ENCODE data around the gene HDGF. TPM values are rescaled to one million over a fixed set of nuclear protein-coding genes. Genes with fewer than 3 reads are reported as not detected.

HDGF gene
- total and polyA plus RNA-seq, 4 donors, result 41.7 to 148 (median 119) TPM

GRCh38 chr1:156721131-156721530, 30.3 kb downstream of the HDGF start:
- H3K4me3 ChIP-seq (ENCODE audit: low read depth in 1 of 3, low read length in 3 of 3), result no peak overlapping the region
- H3K27me3 ChIP-seq (ENCODE audit: control insufficient read depth in 4 of 4, insufficient read depth in 4 of 4, low read length in 3 of 4), result no peaks in the 10 kb centered on the region
- no peak overlapping the region for H3K27ac ChIP-seq (ENCODE audit: low read depth in 1 of 2, low read length in 2 of 2)
- H3K36me3 ChIP-seq (ENCODE audit: control insufficient read depth in 4 of 4, insufficient read depth in 3 of 4, low read depth in 1 of 4, low read length in 3 of 4), result peaks cover 5 to 33% (median 25%) of the 10 kb centered on the region in 4 donors
- no peak for DNase-seq (ENCODE audit: low spot score)
- H3K9me3 ChIP-seq (ENCODE audit: control insufficient read depth in 4 of 4, low read length in 3 of 4), result no peaks in the 10 kb centered on the region
- H3K9ac ChIP-seq (ENCODE audit: low read depth in 1 of 2, low read length in 2 of 2), result no peak overlapping the region
- no peak for TF ChIP-seq NR2F2 (IDR thresholded peaks at IDR 0.05)
- TF ChIP-seq GABPA (IDR thresholded peaks at IDR 0.05 in 1 of 2, conservative IDR thresholded peaks at IDR 0.05 in 1 of 2), result no peak
- TF ChIP-seq RAD21 (IDR thresholded peaks at IDR 0.05), result no peak
- TF ChIP-seq CTCF (IDR thresholded peaks at IDR 0.05; ENCODE audit: low read depth, low read length, missing input control), result no peak
- no peak for TF ChIP-seq MAX (IDR thresholded peaks at IDR 0.05)
- TF ChIP-seq SP1 (IDR thresholded peaks at IDR 0.05), result no peak
- TF ChIP-seq FOXA2 (IDR thresholded peaks at IDR 0.05), result no peak
- no peak for TF ChIP-seq REST (IDR thresholded peaks at IDR 0.05)
- TF ChIP-seq ZBTB33 (IDR thresholded peaks at IDR 0.05), result no peak
- peaks cover 0 to 15% (median 11%) of the 10 kb centered on the region in 4 donors for H3K4me1 ChIP-seq (ENCODE audit: control insufficient read depth in 4 of 4, insufficient read depth in 4 of 4, low read length in 3 of 4)
- WGBS, result 94% methylated on average over 2 of the region's 2 CpGs

- no peak for TF ChIP-seq MAX (IDR thresholded peaks at IDR 0.05)
- TF ChIP-seq GABPA (IDR thresholded peaks at IDR 0.05 in 1 of 2, conservative IDR thresholded peaks at IDR 0.05 in 1 of 2), result no peak
- no peak for TF ChIP-seq EGR1 (IDR thresholded peaks at IDR 0.05; ENCODE audit: low read depth in 2 of 2)
- no peak for TF ChIP-seq SP1 (IDR thresholded peaks at IDR 0.05)
- TF ChIP-seq HNF4G (IDR thresholded peaks at IDR 0.05), result no peak
- 93% methylated on average over 4 of the region's 4 CpGs for WGBS
- DNase-seq (ENCODE audit: low spot score), result no peak
- Histone ChIP-seq H3K27ac (ENCODE audit: low read depth in 1 of 2, low read length in 2 of 2) (no peak overlapping the region), H3K4me3 (ENCODE audit: low read depth in 1 of 3, low read length in 3 of 3) (no peak overlapping the region), H3K27me3 (ENCODE audit: control insufficient read depth in 4 of 4, insufficient read depth in 4 of 4, low read length in 3 of 4) (no peaks in the 10 kb centered on the region), H3K4me1 (ENCODE audit: control insufficient read depth in 4 of 4, insufficient read depth in 4 of 4, low read length in 3 of 4) (peaks cover 0 to 2% (median 0%) of the 10 kb centered on the region in 4 donors), H3K36me3 (ENCODE audit: control insufficient read depth in 4 of 4, insufficient read depth in 3 of 4, low read depth in 1 of 4, low read length in 3 of 4) (peaks cover 2 to 13% (median 11%) of the 10 kb centered on the region in 4 donors), H3K9ac (ENCODE audit: low read depth in 1 of 2, low read length in 2 of 2) (no peak overlapping the region), H3K9me3 (ENCODE audit: control insufficient read depth in 4 of 4, low read length in 3 of 4) (no peaks in the 10 kb centered on the region)
Measured at GRCh38 chr1:156717351-156717750, 34.1 kb downstream of the HDGF start.
